HCT116 (cell line): ENCODE data around the gene CSN1S1. TPM values are rescaled to one million over a fixed set of nuclear protein-coding genes. Genes with fewer than 3 reads are reported as not detected.

Experiments used
- ATAC-seq: fragments of 200-7000 bp; cut with Tn5 transposase; 2 replicates; pipeline ENCODE4 v1.9.1; 2020; ENCODE audit warnings: mild to moderate bottlenecking, moderate library complexity
- BruUV-seq: library from RNA; stranded (reverse); fragments of 400-500 nt; replicated peaks from 2 replicates; lab custom pipeline; 2021; lab: Mats Ljungman, UMichigan
- CTCF ChIA-PET: fragments of 300-600 bp; sonication (Branson Sonifier 250); formaldehyde crosslinking; loops from one replicate; lab custom pipeline; 2021; ENCODE audit warnings: antibody characterized with exemption; lab: Charles Lee
- POLR2A ChIA-PET: fragments of 300-600, 350-600 bp; sonication (Branson Sonifier 250); formaldehyde crosslinking; loops from one replicate; lab custom pipeline; 2021; ENCODE audit warnings: antibody characterized with exemption; lab: Charles Lee
- RAD21 ChIA-PET, 2 experiments: fragments of 300-600 bp; sonication (Branson Sonifier 250); formaldehyde crosslinking; loops; one replicate each; lab custom pipeline; 2023; ENCODE audit warnings: low total read pairs in 2 of 2; ENCODE audit not compliant: uncharacterized antibody in 2 of 2, unreplicated experiment in 2 of 2, low non-redundant PET in 1 of 2; lab: Charles Lee
- DNase-seq: peaks from one replicate; pipeline ENCODE4 v3.0.0-alpha.2; 2010; ENCODE audit warnings: low read depth, low spot score
- H2AFZ ChIP-seq: fragments of 200-600 bp; shearing (Covaris generic), sonication (generic); 2 replicates; pipeline ENCODE4 v1.6.1; 2017; ENCODE audit warnings: low read depth, mixed run types, mixed read lengths, antibody characterized with exemption, low read length; ENCODE audit not compliant: poor library complexity, severe bottlenecking
- H3K27ac ChIP-seq: 2 replicates; pipeline ENCODE4 v1.5.1; 2012; ENCODE audit warnings: low read depth, low read length
- H3K27me3 ChIP-seq: fragments of 200-600 bp; sonication (generic); 2 replicates; pipeline ENCODE4 v1.6.1; 2016; ENCODE audit warnings: mixed run types, low read length, mixed read lengths; ENCODE audit not compliant: insufficient read depth
- H3K36me3 ChIP-seq, 2 experiments: fragments of 200-500 bp in 1 of 2; fragments of 200-600 bp in 1 of 2; sonication (Bioruptor generic) in 1 of 2; sonication (generic) in 1 of 2; 2 replicates each; pipeline versions ENCODE4 v1.5.1 to v1.6.1; 2014 to 2016; ENCODE audit warnings: low read length in 2 of 2, inconsistent platforms in 1 of 2, mixed read lengths in 1 of 2, mixed run types in 1 of 2; ENCODE audit not compliant: insufficient read depth in 2 of 2, control insufficient read depth in 1 of 2
- H3K4me1 ChIP-seq, 2 experiments: fragments of 200-600 bp in 1 of 2; sonication (generic) in 1 of 2; 2 replicates each; pipeline versions ENCODE4 v1.5.1 to v1.6.1; 2012 to 2017; ENCODE audit warnings: low read length in 2 of 2, inconsistent platforms in 1 of 2, mild to moderate bottlenecking in 1 of 2, mixed read lengths in 1 of 2, mixed run types in 1 of 2, moderate library complexity in 1 of 2; ENCODE audit not compliant: insufficient read depth in 2 of 2, control insufficient read depth in 1 of 2
- H3K4me2 ChIP-seq: fragments of 200-600 bp; sonication (generic); 2 replicates; pipeline ENCODE4 v1.6.1; 2017; ENCODE audit warnings: mixed run types, low read length, mixed read lengths
- H3K4me3 ChIP-seq, 2 experiments: fragments of 200-600 bp in 1 of 2; sonication (generic) in 1 of 2; replicated peaks in 1 of 2; 2 replicates each; pipeline ENCODE4 v1.5.1; 2011 to 2016; ENCODE audit warnings: low read length in 2 of 2, control low read depth in 1 of 2, low read depth in 1 of 2, mild to moderate bottlenecking in 1 of 2, mixed read lengths in 1 of 2, mixed run types in 1 of 2
- H3K79me2 ChIP-seq: fragments of 200-600 bp; sonication (generic); 2 replicates; pipeline ENCODE4 v1.6.1; 2017; ENCODE audit warnings: mild to moderate bottlenecking, mixed run types, low read length, moderate library complexity, mixed read lengths; ENCODE audit not compliant: insufficient read depth
- H3K9ac ChIP-seq: fragments of 200-600 bp; sonication (generic); 2 replicates; pipeline ENCODE4 v1.6.1; 2016; ENCODE audit warnings: low read length, mixed read lengths
- H3K9me2 ChIP-seq: fragments of 200-600 bp; sonication (generic), shearing (Covaris generic); 2 replicates; pipeline ENCODE4 v1.6.1; 2017; ENCODE audit warnings: mixed run types, mild to moderate bottlenecking, moderate library complexity; ENCODE audit not compliant: insufficient read depth
- H3K9me3 ChIP-seq, 2 experiments: fragments of 200-500 bp in 1 of 2; fragments of 200-600 bp in 1 of 2; sonication (Bioruptor generic) in 1 of 2; sonication (generic) in 1 of 2; 2 replicates each; pipeline ENCODE4 v1.6.1; 2014 to 2017; ENCODE audit warnings: low read length in 2 of 2, mixed read lengths in 2 of 2, inconsistent platforms in 1 of 2, low read depth in 1 of 2, mild to moderate bottlenecking in 1 of 2, mixed run types in 1 of 2, moderate library complexity in 1 of 2; ENCODE audit not compliant: control insufficient read depth in 1 of 2, insufficient read depth in 1 of 2
- H4K20me1 ChIP-seq: fragments of 200-600 bp; sonication (generic), shearing (Covaris generic); 2 replicates; pipeline ENCODE4 v1.6.1; 2017; ENCODE audit warnings: mixed run types, mild to moderate bottlenecking, moderate library complexity; ENCODE audit not compliant: insufficient read depth
- CBX3 ChIP-seq: IDR thresholded peaks from 2 replicates; pipeline ENCODE4 v1.6.1; 2012; ENCODE audit warnings: low read depth
- CEBPB ChIP-seq: IDR thresholded peaks from 2 replicates; pipeline ENCODE4 v1.6.1; 2012; ENCODE audit warnings: low read depth
- EZH2 ChIP-seq: fragments of 200-600 bp; sonication (generic); IDR thresholded peaks from 2 replicates; pipeline ENCODE4 v1.6.1; 2017; ENCODE audit warnings: antibody characterized with exemption, mixed run types
- FOSL1 ChIP-seq: IDR thresholded peaks from 2 replicates; pipeline ENCODE4 v1.6.1; 2012; ENCODE audit warnings: low read depth
- JUND ChIP-seq: IDR thresholded peaks from 2 replicates; pipeline ENCODE4 v1.6.1; 2012
- POLR2A ChIP-seq: IDR thresholded peaks from 2 replicates; pipeline ENCODE4 v1.7.0; 2011; ENCODE audit warnings: borderline replicate concordance; ENCODE audit not compliant: insufficient read depth, insufficient read length; ENCODE audit errors: extremely low read depth
- POLR2AphosphoS5 ChIP-seq: IDR thresholded peaks from 2 replicates; pipeline ENCODE4 v1.6.1; 2011; ENCODE audit warnings: mild to moderate bottlenecking, low read depth, low read length, moderate library complexity
- RAD21 ChIP-seq: IDR thresholded peaks from 2 replicates; pipeline ENCODE4 v1.6.1; 2012; ENCODE audit warnings: low read depth, mild to moderate bottlenecking
- SIN3A ChIP-seq: IDR thresholded peaks from 2 replicates; pipeline ENCODE4 v1.6.1; 2012; ENCODE audit warnings: low read depth
- SP1 ChIP-seq: IDR thresholded peaks from 2 replicates; pipeline ENCODE4 v1.6.1; 2012; ENCODE audit warnings: low read depth
- SRF ChIP-seq: IDR thresholded peaks from 2 replicates; pipeline ENCODE4 v1.6.1; 2012; ENCODE audit warnings: low read depth
- TCF7L2 ChIP-seq: IDR thresholded peaks from 2 replicates; pipeline ENCODE4 v1.7.0; 2011; ENCODE audit warnings: borderline replicate concordance, inconsistent platforms; ENCODE audit not compliant: insufficient read depth, insufficient read length; ENCODE audit errors: extremely low read depth
- YY1 ChIP-seq: IDR thresholded peaks from 2 replicates; pipeline ENCODE4 v1.6.1; 2011; ENCODE audit warnings: low read length, low read depth, moderate library complexity, mild to moderate bottlenecking; ENCODE audit not compliant: insufficient replicate concordance; ENCODE audit errors: extremely low read depth
- ZNF274 ChIP-seq: fragments of 200-500 bp; sonication (Bioruptor generic); IDR thresholded peaks from 2 replicates; pipeline ENCODE4 v1.6.1; 2014; ENCODE audit warnings: mild to moderate bottlenecking, low read depth, low read length, inconsistent platforms
- intact Hi-C: fragments of 100-400 bp; cut with micrococcal nuclease; formaldehyde crosslinking; loops from 2 replicates; pipeline ENCODE4 v1.10.0; 2022
- total RNA-seq: library from RNA; stranded (reverse); gene quantifications from one replicate; pipeline ENCODE4 v1.2.1, GENCODE V29; 2021; ENCODE audit not compliant: unreplicated experiment
- TF ChIP-seq, protein P1 (sequence below): IDR thresholded peaks from 2 replicates; pipeline ENCODE4 v1.6.1; 2012
- TF ChIP-seq, protein P2 (sequence below), 3 experiments: fragments of 200-600 bp in 1 of 3; sonication (generic) in 1 of 3; IDR thresholded peaks in 2 of 3; conservative IDR thresholded peaks in 1 of 3; 2 replicates each; pipeline ENCODE4 v1.5.1; 2012 to 2017; ENCODE audit warnings: low read depth in 2 of 3, low read length in 2 of 3, antibody characterized with exemption in 1 of 3, borderline replicate concordance in 1 of 3, control low read depth in 1 of 3, mild to moderate bottlenecking in 1 of 3, mixed read lengths in 1 of 3, mixed run types in 1 of 3, moderate library complexity in 1 of 3; ENCODE audit not compliant: insufficient read depth in 1 of 3
- TF ChIP-seq, protein P3 (sequence below): IDR thresholded peaks from 2 replicates; pipeline ENCODE4 v1.6.1; 2011; ENCODE audit warnings: mild to moderate bottlenecking, low read length, moderate library complexity; ENCODE audit not compliant: insufficient replicate concordance; ENCODE audit errors: extremely low read depth

Gene CSN1S1
- total RNA-seq, 1 experiment from 2014 or later, result not detected

DNA sequence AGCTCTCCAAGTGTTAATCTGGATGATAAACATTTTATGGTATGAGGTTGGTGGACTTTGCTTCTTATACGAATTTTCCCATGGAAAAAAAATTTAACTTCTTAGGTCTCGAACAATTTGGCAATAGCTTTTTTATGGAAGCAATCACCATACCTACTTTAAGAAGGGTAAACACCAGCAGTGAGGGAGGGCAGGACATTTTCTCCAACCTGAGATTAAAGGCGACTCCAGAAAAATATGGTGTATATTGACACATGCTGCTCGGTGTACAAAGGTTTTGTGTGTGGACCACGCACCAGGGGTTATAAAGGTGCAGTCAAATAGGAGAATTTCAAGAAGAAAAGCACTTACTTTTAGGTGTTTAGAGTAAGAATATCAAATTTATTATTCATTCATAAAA is 36.7 kb upstream of the CSN1S1 start:
- H3K36me3 ChIP-seq, result no peaks in the 10 kb centered on the region
- CTCF ChIA-PET, result no interaction called here
- ATAC-seq, result no peak
- no TSS peak for BruUV-seq
- POLR2A ChIA-PET, result no interaction called here
- DNase-seq, result no peak
- no peaks in the 10 kb centered on the region for H3K27me3 ChIP-seq
- intact Hi-C loops, result no loop called here
- H3K9ac ChIP-seq, result no peak overlapping the region
- H2AFZ ChIP-seq, result no peak overlapping the region
- RAD21 ChIA-PET, result no interaction called here
- H4K20me1 ChIP-seq, result no peaks in the 10 kb centered on the region
- H3K9me3 ChIP-seq, result no peaks in the 10 kb centered on the region
- no peak overlapping the region for H3K4me3 ChIP-seq
- H3K9me2 ChIP-seq, result no peaks in the 10 kb centered on the region
- no peaks in the 10 kb centered on the region for H3K4me1 ChIP-seq
- no peak for TF ChIP-seq SRF
- no peak for TF ChIP-seq TCF7L2
- no peak for TF ChIP-seq JUND
- TF ChIP-seq SP1, result no peak
- no peak for TF ChIP-seq POLR2AphosphoS5
- no peak for TF ChIP-seq POLR2A
- no peak for TF ChIP-seq EZH2
- TF ChIP-seq, protein P1, sequence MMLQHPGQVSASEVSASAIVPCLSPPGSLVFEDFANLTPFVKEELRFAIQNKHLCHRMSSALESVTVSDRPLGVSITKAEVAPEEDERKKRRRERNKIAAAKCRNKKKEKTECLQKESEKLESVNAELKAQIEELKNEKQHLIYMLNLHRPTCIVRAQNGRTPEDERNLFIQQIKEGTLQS, result no peak
- TF ChIP-seq YY1, result no peak
- TF ChIP-seq CBX3, result no peak
- no peak overlapping the region for H3K4me2 ChIP-seq
- no peaks in the 10 kb centered on the region for H3K79me2 ChIP-seq
- no peak overlapping the region for H3K27ac ChIP-seq

DNA sequence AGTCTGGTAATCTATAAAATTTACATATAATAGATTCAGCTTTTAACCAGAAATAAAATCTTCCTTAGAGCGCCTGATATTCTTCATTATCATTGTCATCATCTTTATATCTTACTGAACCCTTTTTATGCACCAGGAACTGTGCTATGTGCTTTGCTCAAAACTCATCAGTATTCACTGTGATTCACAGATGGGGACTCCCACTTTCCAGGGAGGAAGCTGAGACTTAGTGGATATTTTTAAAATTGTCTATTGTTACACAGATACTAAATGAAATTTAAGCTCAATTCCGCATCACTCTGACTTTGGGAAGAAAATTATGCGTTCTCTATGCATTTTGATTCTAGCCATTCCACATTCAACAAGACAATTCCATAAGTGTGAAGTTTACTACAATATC is 36.1 kb upstream of the CSN1S1 start:
- no peak for DNase-seq
- H3K9me2 ChIP-seq, result no peaks in the 10 kb centered on the region
- no peaks in the 10 kb centered on the region for H3K27me3 ChIP-seq
- no peak overlapping the region for H3K27ac ChIP-seq
- H4K20me1 ChIP-seq, result no peaks in the 10 kb centered on the region
- no peaks in the 10 kb centered on the region for H3K79me2 ChIP-seq
- H3K4me3 ChIP-seq, result no peak overlapping the region
- no peaks in the 10 kb centered on the region for H3K9me3 ChIP-seq
- intact Hi-C loops, result loop anchor here (5.0 kb wide), 1 partner anchor 373 kb away; no protein-coding TSS in a partner anchor
- CTCF ChIA-PET, result no interaction called here
- RAD21 ChIA-PET, result no interaction called here
- BruUV-seq, result no TSS peak
- H3K9ac ChIP-seq, result no peak overlapping the region
- no peak overlapping the region for H3K4me2 ChIP-seq
- no peak overlapping the region for H2AFZ ChIP-seq
- POLR2A ChIA-PET, result no interaction called here
- H3K4me1 ChIP-seq, result no peaks in the 10 kb centered on the region
- no peak for ATAC-seq
- H3K36me3 ChIP-seq, result no peaks in the 10 kb centered on the region
- TF ChIP-seq SRF (no peak), TCF7L2 (no peak), RAD21 (no peak), SP1 (no peak), ZNF274 (no peak), POLR2AphosphoS5 (no peak), SIN3A (no peak), CEBPB (no peak), FOSL1 (no peak), YY1 (no peak)
- TF ChIP-seq, protein P2, sequence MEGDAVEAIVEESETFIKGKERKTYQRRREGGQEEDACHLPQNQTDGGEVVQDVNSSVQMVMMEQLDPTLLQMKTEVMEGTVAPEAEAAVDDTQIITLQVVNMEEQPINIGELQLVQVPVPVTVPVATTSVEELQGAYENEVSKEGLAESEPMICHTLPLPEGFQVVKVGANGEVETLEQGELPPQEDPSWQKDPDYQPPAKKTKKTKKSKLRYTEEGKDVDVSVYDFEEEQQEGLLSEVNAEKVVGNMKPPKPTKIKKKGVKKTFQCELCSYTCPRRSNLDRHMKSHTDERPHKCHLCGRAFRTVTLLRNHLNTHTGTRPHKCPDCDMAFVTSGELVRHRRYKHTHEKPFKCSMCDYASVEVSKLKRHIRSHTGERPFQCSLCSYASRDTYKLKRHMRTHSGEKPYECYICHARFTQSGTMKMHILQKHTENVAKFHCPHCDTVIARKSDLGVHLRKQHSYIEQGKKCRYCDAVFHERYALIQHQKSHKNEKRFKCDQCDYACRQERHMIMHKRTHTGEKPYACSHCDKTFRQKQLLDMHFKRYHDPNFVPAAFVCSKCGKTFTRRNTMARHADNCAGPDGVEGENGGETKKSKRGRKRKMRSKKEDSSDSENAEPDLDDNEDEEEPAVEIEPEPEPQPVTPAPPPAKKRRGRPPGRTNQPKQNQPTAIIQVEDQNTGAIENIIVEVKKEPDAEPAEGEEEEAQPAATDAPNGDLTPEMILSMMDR (IDR thresholded peaks at IDR 0.05 in 2 of 3, conservative IDR thresholded peaks at IDR 0.05 in 1 of 3; ENCODE audit: borderline replicate concordance in 1 of 3, insufficient read depth in 1 of 3, low read depth in 2 of 3, low read length in 2 of 3), result no peak
- TF ChIP-seq, protein P1, result no peak
- TF ChIP-seq, protein P3, sequence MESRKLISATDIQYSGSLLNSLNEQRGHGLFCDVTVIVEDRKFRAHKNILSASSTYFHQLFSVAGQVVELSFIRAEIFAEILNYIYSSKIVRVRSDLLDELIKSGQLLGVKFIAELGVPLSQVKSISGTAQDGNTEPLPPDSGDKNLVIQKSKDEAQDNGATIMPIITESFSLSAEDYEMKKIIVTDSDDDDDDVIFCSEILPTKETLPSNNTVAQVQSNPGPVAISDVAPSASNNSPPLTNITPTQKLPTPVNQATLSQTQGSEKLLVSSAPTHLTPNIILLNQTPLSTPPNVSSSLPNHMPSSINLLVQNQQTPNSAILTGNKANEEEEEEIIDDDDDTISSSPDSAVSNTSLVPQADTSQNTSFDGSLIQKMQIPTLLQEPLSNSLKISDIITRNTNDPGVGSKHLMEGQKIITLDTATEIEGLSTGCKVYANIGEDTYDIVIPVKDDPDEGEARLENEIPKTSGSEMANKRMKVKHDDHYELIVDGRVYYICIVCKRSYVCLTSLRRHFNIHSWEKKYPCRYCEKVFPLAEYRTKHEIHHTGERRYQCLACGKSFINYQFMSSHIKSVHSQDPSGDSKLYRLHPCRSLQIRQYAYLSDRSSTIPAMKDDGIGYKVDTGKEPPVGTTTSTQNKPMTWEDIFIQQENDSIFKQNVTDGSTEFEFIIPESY, result no peak
